GM08714 (cell line): ENCODE measurements around the gene SND1.

Experiments used
- H3K4me3 ChIP-seq: fragments of 200-500 bp; sonication (Bioruptor generic); 2 replicates; pipeline ENCODE4 v1.5.1; 2014; ENCODE audit warnings: mild to moderate bottlenecking, low read length, inconsistent platforms
- ZNF274 ChIP-seq: IDR thresholded peaks from 2 replicates; pipeline ENCODE4 v1.6.1; 2012; ENCODE audit warnings: mild to moderate bottlenecking, low read depth, low read length

The SND1 gene

GRCh38 chr7:128003787-128004186, 351.8 kb downstream of the SND1 start:
- H3K4me3 ChIP-seq, result no peak overlapping the region
- TF ChIP-seq ZNF274, result no peak

- TF ChIP-seq ZNF274, result no peak
- H3K4me3 ChIP-seq, result no peak overlapping the region
These were observed 352.6 kb downstream of the SND1 start for GRCh38 chr7:128004623-128005022.

GRCh38 chr7:128005117-128005516, 353.1 kb downstream of the SND1 start:
- no peak for TF ChIP-seq ZNF274

GRCh38 chr7:128005759-128006159, 353.8 kb downstream of the SND1 start:
- no peak overlapping the region for H3K4me3 ChIP-seq
- no peak for TF ChIP-seq ZNF274

More at GRCh38 chr7:128005117-128005516, 353.1 kb downstream of the SND1 start:
- no peak overlapping the region for H3K4me3 ChIP-seq

GRCh38 chr7:128006550-128007302, 354.7 kb downstream of the SND1 start:
- no peak for TF ChIP-seq ZNF274
- no peak overlapping the region for H3K4me3 ChIP-seq

- no peak for TF ChIP-seq ZNF274
- no peak overlapping the region for H3K4me3 ChIP-seq
These were observed 355.3 kb downstream of the SND1 start for GRCh38 chr7:128007303-128007680.

GRCh38 chr7:128008141-128008540, 356.1 kb downstream of the SND1 start:
- TF ChIP-seq ZNF274, result no peak
- no peak overlapping the region for H3K4me3 ChIP-seq

- no peak overlapping the region for H3K4me3 ChIP-seq
- no peak for TF ChIP-seq ZNF274
These were observed 356.8 kb downstream of the SND1 start for GRCh38 chr7:128008744-128009143.

- no peak overlapping the region for H3K4me3 ChIP-seq
- no peak for TF ChIP-seq ZNF274
These were observed 358.6 kb downstream of the SND1 start for GRCh38 chr7:128010391-128011127.

GRCh38 chr7:128011131-128011661, 359.2 kb downstream of the SND1 start:
- TF ChIP-seq ZNF274, result no peak
- H3K4me3 ChIP-seq, result no peak overlapping the region

GRCh38 chr7:128014811-128015210, 362.8 kb downstream of the SND1 start:
- no peak for TF ChIP-seq ZNF274
- no peak overlapping the region for H3K4me3 ChIP-seq

- TF ChIP-seq ZNF274, result no peak
- no peak overlapping the region for H3K4me3 ChIP-seq
These were observed 365.5 kb downstream of the SND1 start for GRCh38 chr7:128017460-128017859.

GRCh38 chr7:128017862-128018845, 366.2 kb downstream of the SND1 start:
- no peak overlapping the region for H3K4me3 ChIP-seq
- no peak for TF ChIP-seq ZNF274

GRCh38 chr7:128019288-128019687, 367.3 kb downstream of the SND1 start:
- TF ChIP-seq ZNF274, result no peak
- no peak overlapping the region for H3K4me3 ChIP-seq
